ENCODE measurements around the gene SERGEF.

DNA sequence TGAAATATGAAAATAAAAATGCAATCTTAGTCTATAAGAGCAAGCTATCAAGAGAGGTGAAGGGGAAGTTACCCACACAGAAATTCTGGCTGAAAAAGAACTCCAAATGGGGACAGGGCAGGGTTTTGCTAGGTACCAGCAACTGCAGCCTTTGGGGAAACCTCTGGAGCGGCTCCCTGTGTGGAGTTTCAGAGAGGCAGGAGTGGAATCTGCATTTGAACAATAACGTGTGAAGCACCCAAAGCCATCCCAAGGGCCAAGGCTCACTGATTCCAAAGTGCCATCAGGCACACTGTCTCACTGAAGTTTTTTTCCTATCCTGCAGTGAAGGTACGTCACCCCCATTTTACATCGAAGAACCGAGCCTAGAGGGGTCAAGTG lies 190.5 kb downstream of the SERGEF start:
- no peak for TF ChIP-seq POLR2A (IDR thresholded peaks at IDR 0.05; ENCODE audit: low read depth, low read length)
- TF ChIP-seq, protein P1, sequence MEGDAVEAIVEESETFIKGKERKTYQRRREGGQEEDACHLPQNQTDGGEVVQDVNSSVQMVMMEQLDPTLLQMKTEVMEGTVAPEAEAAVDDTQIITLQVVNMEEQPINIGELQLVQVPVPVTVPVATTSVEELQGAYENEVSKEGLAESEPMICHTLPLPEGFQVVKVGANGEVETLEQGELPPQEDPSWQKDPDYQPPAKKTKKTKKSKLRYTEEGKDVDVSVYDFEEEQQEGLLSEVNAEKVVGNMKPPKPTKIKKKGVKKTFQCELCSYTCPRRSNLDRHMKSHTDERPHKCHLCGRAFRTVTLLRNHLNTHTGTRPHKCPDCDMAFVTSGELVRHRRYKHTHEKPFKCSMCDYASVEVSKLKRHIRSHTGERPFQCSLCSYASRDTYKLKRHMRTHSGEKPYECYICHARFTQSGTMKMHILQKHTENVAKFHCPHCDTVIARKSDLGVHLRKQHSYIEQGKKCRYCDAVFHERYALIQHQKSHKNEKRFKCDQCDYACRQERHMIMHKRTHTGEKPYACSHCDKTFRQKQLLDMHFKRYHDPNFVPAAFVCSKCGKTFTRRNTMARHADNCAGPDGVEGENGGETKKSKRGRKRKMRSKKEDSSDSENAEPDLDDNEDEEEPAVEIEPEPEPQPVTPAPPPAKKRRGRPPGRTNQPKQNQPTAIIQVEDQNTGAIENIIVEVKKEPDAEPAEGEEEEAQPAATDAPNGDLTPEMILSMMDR (conservative IDR thresholded peaks at IDR 0.05; ENCODE audit: low read depth, low read length): no peak

All from IMR-90 (cell line).